GM21447 (cell line): ENCODE results near the gene LAMP5.

ENCODE experiments used
- ATAC-seq: cut with Tn5 transposase; IDR thresholded peaks from one replicate; pipeline ENCODE4 v1.9.1; 2021; ENCODE audit not compliant: unreplicated experiment

Gene LAMP5

DNA sequence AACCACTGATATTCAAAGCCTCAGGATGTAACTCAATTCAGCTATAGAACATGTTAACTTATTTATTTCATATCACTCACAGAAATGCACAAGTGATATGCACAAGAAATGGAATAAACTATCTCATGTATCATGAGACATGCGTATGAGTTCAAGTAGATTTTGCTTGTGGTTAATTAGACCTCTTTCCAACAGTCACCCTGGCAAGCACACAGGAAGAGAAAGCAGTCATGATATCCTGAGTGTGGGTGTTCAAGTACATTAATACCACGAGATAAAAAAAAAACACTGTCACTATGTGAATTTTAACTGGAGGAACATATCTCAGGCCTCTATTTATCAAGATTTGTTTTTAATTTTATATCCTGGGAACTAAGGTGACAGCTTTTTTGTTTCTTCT is 64.2 kb downstream of the LAMP5 start:
- no peak for ATAC-seq
